HG02588 (cell line): Measurements from ENCODE around the gene KRT5.

Experiments
- ATAC-seq: cut with Tn5 transposase; IDR thresholded peaks from one replicate; pipeline ENCODE4 v1.9.1; 2021; ENCODE audit warnings: mild to moderate bottlenecking, moderate library complexity; ENCODE audit not compliant: unreplicated experiment

KRT5 gene

DNA sequence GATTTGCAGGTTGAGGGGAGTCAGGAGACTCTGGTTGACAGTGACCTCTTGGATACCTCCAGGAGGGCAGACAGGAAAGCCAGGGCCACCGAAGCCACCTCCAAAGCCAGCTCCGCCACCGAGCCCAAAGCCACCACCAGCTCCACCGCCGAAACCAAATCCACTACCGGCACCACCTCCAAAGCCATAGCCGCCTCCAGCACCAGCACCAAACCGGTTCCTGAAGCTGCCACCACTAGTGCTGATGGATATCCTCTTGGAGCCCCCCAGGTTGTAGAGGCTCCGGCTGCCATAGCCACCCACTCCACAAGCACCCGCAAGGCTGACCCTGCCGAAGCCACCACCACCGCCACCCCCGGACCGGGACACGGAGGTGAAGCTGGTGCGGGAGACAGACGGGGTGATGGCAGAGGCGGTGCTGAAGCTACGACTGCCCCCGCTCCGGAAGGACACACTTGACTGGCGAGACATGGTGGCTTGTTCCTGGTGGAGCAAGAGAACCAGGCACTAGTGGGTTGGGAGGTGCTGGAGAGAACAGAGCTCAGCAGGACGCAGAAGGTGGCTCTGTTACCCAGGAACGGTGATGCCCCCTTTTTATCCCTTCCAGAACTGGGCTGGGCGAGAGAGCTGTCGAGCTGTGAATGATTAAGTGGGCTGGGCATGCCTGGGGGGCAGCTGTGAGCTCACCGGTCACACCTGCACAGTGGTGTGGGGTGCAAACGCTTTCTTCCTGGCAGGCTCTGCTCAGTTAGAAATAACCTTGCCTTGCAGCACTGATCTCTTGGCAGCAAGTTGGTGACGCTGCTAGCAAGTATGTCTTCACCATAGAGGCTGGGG lies at the start of gene KRT5:
Gene KRT5, minus strand, starts transcription at position 569 of the 837 bp plus-strand sequence. Its CDS starts 98 bp downstream, at position 471.
- ATAC-seq: no peak

DNA sequence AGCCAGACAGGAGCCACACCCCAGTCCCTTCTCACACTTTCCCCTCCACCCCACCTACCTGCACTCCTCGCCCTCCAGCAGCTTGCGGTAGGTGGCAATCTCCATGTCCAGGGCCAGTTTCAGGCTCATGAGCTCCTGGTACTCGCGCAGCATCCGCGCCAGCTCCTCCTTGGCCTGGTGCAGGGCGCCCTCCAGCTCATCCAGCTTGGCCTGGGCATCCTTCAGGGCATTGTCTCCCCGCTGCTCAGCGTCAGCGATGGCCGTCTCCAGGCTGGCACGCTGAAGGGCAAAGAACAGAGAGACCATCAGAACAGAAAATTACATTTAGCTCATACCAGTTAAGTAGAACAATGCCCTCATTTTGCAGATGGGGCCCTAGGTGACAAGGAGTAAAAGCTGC lies 47.9 kb upstream of the KRT5 start:
- no peak for ATAC-seq

DNA sequence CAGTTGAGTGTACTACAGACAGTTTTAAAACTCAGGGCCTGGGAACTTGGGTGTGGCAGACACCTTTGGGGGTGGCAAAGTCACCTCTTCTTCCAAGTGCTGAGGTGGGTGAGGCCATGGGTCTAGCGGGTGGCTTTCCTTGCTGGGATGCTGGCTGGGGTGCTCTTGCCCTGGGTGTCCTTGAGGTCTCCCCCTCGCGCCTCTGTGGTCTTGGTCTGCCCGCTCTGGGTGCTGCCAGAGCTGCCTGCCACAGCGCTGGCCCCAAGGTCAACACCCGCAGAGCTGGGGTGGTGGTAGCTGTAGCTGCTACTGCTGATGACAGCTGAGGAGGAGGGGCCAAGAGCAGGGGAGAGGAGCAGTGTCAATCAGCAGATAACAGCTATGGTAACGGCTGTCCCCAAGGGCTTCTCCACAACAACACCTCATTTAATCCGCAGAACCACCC lies 46.7 kb upstream of the KRT5 start:
- no peak for ATAC-seq

DNA sequence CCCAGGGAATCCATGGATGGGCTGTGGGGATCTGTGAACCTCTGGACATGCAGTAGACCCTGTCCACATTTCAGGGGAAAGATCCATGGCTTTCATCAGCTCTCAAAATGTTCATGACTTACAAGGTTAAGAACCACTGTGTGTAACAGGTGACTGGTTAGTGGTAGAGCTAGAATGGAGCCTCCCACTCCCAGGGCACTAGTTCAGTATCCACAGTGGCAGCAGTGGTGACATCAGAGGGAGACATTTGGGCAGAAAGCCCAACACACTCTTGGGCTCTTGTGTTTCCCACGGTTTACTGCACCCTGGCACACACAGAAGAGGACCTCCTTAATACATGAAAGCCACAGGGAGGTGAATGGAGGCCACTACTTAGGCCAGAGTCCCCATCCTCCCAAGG lies 44.4 kb upstream of the KRT5 start:
- no peak for ATAC-seq

DNA sequence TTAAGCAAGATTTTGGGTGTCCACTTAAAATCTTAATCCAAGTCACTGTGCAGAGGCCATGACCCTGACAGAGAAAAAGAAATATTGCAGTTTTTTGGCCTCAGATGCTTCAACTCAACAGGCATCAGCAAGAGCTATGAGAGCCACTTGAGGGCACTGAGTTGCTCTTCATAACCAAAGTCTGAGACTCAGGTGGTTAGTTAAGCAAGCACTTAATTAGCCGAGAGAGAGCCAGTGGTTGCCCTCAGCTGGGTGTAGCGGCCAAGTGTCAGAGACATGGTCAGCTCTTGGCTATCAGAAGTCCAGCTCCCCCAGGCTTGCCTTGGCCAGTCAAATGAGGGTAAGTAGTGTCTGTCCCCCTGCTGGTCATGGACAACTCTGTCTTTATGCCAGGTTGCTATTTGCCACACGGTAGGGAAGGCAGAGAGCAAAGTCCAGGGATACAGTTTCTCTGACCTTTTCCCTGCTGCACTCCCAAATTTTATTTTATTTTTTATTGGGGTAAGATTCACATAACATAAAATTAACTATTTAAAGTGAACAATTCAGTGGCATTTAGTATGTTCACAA lies 41.8 kb upstream of the KRT5 start:
- ATAC-seq: no peak

DNA sequence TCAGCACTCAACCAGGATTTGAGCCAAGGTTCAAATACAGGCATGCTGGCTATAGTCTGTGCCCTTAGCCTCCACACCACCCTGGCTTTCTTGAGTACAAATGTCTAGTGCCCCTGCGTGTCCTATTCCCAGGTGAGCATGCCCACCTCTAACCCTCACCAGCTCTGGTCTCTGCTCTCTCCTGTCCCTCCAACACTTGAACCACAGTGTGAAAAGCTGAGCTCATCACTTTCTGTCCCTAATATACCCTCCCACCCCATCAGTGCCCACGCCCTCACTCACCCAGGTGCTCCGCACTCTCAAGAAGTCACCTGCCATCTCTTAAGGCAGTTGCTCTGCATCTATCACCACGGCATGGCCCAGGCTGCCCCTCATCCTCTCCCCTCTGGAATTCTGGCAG lies 39.8 kb upstream of the KRT5 start:
- ATAC-seq: no peak

DNA sequence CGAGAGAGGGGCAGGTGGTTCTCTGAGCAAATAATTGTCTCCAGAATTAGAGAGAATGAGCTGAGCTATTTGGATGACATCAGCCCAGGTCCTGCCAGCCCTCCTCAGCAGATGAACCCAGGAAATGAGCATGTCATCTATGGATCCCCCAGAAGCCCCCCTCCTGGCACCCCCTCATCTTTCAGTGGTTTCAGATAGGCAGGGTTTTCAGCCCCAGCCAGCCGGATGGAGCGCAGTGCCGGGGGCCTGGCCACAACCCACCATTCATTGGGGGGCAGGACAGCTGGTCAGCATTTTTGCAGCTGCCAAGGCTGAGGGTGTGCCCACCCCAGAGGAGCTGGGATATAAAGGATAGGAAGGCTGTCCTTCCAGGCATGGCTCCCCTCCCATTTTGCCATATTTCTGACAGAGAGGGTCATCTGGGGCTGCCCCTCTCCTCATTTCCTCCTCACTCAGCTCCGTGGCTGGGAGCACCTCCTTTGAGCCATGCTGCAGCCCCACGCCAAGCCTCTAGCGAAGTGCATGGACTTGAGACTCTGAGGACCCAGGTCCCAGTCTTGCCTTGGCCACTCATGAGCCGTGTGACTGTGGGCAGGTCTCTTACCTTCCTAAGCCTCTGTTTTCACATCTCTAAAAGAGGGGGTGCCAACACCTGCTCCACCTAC lies 38.7 kb upstream of the KRT5 start:
- no peak for ATAC-seq

DNA sequence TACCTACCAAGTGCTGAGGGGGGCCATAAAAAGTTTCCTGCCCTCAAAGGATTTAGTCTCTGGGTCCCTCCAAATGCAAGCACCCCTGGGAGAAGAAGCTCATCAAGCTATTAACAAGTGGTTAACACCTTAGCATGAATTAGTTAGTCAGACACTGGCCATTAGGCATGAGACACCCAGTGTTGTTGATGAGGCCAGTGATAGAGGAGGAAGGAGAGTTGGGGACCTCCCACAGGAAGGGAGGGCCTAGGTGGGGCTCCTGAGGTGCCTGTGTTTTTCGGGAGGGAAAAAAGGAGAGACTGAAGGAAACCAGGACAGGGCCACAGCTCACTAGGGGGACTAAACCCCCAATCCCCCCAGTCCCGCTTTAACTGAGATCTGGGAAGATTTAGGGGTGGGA lies 37.3 kb upstream of the KRT5 start:
- ATAC-seq: no peak

DNA sequence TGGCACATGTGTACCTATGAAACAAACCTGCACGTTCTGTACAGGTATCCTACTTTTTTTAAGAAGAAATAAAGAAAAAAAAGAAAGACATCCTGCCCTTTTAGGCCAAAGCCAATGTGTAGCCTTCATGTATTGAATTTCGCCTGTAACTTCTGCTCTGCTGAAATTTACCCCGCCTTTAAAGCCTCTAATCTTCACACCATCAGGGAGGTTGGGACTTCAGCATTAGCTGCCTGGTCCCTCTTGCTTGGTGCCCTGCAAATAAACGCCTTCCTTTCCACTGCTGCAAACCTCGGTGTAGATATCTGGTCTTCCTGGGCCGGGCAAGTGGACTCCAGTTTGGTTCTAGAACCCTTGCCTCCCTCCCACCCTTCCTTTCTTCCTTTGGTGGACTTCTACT lies 35.4 kb upstream of the KRT5 start:
- no peak for ATAC-seq

DNA sequence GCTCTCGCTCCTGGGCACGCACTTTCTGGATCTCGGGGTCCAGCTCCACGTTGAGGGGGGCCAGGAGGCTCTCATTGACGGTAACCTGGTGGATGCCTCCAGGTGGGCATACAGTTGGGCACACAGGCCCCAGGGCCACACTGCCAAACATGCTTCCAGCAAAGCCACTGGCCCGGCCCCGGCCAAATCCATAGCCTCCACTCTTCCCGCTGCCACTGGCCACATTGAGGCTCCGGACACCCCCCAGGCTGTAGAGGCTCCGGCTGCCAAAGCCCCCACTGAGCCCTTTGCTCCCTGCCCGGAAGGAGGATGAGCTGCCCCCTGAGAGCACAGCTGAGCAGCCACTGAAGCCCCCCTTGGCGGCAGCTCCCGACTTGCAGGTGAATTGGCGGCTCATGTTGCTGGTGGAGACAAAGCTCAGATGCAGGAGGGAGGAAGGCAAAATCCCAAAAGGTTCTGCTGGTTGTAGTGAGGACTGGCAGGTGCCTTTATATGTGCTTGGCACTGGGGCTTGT lies 32.5 kb upstream of the KRT5 start, which contains the start of gene KRT71:
Gene KRT71, minus strand, starts transcription at position 465 of the 515 bp plus-strand sequence. Its CDS starts 68 bp downstream, at position 397.
- no peak for ATAC-seq

DNA sequence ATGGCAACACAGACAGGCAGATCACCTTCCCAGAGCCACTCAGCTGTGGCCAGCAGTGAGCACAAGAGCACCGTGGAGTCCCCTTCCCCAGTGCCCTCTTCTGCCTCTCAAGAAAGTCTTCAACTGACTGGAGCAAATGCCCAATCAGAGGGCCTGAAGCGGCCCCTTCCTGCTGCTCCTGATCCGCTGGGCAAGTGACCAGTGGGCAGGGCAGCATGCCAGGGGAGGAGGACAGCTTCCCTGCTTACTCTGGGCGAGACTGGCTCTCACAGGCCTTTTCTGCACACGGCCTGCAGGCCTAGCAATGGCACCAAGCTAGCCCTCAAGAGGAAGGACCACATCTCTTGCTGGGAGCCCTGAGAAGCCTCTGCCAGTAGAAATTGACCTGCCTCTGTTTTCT lies 31.9 kb upstream of the KRT5 start:
- no peak for ATAC-seq

DNA sequence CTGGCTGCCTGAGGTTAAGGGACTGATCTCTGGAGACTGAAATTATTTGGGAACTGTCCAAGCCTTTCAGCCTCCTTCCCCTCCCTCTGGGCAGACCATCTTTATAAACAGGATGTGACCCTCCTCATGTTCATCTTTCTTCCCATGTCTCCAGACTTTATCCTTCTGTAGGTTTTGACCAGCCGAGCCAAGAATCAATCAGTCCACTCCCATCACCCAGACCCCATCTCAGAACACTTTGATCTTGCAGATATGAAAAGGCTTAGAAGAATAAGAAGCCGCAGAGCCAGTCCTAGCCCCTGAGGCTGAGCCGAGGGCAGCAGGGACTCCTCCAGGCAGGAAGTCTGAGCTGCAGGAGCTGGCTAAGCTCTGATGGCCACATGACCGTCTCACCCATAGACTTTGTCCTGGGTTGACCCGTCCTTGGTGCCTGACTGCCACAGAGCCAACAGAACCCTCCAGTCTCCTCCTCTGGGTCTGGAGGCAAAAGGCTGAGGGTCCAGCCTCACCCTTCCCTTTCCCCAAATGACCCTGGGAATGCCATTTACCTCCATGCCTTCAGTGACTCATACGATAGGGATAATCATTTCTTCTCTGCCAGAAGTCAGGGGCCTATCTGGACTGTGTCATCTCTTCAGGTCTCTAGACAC lies 31.1 kb upstream of the KRT5 start:
- no peak for ATAC-seq

DNA sequence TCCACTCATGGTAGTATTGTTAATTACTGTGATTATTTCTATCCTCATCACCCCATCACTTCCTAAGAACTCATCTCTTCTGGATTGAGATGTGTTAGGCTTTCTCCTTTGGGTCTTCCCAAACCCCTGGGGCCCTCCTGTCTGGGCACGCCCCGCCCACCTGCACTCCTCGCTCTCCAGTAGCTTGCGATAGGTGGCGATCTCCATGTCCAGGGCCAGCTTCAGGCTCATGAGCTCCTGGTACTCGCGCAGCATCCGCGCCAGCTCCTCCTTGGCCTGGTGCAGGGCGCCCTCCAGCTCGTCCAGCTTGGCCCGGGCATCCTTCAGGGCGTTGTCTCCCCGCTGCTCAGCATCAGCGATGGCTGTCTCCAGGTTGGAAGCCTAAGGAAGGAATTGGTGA lies 25.9 kb upstream of the KRT5 start:
- ATAC-seq: no peak

DNA sequence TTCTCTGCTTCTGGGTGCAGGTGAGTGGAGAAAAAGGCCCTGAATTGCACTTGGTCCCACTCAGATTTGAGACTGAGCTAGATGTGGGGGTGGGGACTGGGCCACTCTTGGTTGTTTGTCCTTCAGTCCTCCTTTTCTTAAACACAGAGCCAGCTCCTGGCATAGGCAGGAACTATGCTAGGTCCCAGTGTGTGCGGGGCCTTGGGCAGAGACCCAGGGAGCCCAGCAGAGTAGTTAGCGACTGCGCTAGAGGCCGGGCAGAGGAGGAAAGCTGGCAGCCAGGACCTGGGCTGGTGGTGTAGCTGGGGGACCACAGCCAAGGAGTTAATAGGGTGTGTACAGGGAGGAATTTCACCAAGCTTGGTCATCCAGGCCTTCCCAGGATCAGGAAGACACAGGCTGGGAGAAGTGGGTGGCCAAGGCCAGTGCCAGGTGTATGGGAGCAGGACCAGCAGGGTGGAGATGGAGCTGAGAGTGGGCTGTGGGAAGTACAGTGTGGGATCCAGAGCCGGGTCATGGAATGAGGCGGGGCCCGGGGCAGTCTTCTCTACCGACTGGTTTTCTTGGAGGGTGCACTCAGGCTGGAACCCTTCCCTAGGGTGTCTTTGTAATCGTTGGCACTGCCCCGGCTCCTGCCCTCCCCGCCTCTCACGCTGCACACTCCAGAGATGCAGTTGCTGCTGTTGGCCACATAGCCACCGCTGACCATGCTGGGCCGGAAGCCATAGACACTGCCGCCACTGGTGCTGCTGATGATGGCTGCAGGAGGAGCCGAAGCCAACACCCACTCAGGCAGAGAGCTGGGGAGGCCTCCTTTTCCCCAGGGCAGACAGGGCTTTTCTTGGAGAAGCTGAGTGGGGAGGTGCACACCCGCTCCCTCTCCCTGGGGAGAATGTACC lies 24.0 kb upstream of the KRT5 start:
- no peak for ATAC-seq

DNA sequence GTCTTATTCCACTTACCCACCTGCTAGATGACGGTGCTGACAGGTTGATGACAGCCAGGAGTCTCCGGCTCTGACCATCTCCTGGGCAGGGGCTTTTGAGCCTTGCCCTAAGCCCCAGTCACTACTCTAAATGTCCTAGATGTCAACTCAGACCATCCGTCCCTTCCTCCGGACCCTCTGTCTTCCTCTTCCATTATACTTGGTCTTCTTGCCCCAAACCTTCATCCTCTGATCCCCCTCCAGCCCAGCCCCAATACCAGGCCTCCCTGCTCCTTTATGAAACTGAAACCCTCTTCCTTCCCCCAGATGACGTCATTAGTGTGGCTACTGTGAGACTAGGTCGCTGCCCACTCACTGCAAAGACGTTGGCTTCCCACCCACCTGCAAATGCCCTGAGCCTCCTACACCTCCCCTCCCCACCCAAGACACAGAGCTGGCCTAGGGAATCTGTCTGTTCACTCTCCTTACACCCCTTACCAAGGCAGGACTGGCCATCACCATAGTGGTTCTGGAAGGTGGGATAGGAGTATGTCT lies 22.7 kb upstream of the KRT5 start:
- ATAC-seq: no peak

DNA sequence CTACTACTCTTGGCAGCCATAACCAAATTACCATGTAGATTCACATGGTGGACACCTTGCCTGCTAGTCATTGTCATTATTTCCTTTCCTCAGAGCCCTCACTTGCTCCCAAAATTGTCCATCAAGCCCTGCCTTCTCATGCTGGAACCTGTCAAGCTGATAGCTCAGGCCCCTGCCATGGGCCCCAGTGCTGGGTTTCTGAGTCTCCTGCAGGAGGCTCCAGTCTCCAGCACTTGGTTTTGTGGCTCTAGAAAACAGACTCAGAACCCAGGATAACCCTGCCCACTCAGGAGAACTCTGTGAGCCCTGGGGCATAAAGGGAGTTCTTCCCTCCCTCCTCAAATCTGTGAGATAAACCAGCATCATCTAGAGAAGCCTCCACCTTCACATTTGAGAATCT lies 22.0 kb upstream of the KRT5 start:
- no peak for ATAC-seq

DNA sequence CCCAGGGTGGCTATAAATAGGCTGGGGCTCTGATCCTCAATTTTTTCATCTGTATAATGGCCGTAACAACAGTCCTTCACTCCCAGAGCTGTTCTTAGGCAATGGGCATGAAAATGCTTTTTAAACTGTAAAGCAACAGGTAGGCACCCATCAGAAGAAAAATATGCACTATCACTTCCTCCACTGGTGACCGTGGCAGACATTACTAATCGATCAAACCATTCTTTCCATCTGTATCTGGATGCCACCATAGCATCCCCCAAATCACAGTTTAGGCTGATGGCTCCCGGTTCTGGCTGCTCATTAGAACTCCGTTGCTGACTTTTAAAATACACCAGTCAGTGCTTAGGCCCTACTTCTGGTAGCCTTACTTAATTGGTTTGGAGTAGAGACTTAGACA lies 21.5 kb upstream of the KRT5 start:
- no peak for ATAC-seq

DNA sequence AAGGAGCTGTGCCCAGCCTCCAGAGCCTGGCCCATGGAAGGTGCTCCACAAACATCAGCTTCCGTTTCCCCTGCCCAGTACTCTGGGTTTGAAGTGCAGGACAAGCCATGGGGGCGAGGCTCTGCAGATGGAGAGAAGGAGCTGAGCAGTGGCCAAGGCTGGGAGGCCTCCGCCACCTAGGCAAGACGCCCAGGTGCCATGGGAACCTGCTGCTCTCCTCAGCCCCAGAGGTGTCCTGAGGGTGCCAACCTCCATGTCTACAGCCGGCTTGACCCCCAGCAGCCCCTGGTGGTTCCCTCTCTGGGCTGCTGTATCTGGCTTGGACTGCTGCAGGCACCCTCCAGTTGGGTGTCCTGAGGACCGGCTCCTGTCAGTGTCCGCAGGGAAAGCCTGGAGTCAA lies 20.3 kb upstream of the KRT5 start:
- ATAC-seq: no peak

DNA sequence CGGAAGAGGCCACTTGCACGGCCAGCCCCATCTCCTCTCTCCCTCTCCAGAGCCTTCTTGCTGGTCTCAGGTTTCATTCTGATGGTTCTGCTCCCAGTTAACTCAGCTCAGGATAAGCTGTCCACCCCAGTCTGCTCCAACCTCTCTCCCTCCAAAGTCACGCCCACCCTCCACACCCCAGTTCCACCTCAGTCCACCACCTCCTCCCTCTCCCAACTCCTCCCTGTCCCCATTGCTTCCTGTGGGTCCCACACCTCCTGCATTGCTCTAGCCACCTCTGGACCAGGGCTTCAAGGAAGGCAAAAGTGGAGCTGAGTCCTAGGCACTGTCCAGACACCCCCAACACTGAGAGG lies 19.6 kb upstream of the KRT5 start:
- ATAC-seq: no peak
